ENCODE results near the gene ZFP36.

The ZFP36 gene

GRCh38 chr19:39432677-39433025 lies 26.0 kb downstream of the ZFP36 start:
- no peak for TF ChIP-seq CTCF (conservative IDR thresholded peaks at IDR 0.05; ENCODE audit: low read depth, low read length)
- DNase-seq (ENCODE audit: low read depth): no peak
- H3K4me3 ChIP-seq (ENCODE audit: low read depth, low read length): no peak overlapping the region

GRCh38 chr19:39433480-39434079 lies 26.9 kb downstream of the ZFP36 start:
- peak overlapping the region; percentile 10 for H3K4me3 ChIP-seq (ENCODE audit: low read depth, low read length)
- TF ChIP-seq CTCF (conservative IDR thresholded peaks at IDR 0.05; ENCODE audit: low read depth, low read length): no peak
- no peak for DNase-seq (ENCODE audit: low read depth)

- DNase-seq (ENCODE audit: low read depth): no peak
- H3K4me3 ChIP-seq (ENCODE audit: low read depth, low read length): peak overlapping the region; percentile 99
- no peak for TF ChIP-seq CTCF (conservative IDR thresholded peaks at IDR 0.05; ENCODE audit: low read depth, low read length)
These were observed 27.8 kb downstream of the ZFP36 start for GRCh38 chr19:39434123-39435076.

GRCh38 chr19:39435499-39436349 lies 29.1 kb downstream of the ZFP36 start, which contains the start of gene RPS16:
Gene RPS16, minus strand, starts transcription at chr19:39435949. Its CDS starts 54 bp downstream, at chr19:39435895.
- peak within 1 kb of the TSS; percentile 99 for H3K4me3 ChIP-seq (ENCODE audit: low read depth, low read length)
- peak; percentile 98 for DNase-seq (ENCODE audit: low read depth)
- no peak for TF ChIP-seq CTCF (conservative IDR thresholded peaks at IDR 0.05; ENCODE audit: low read depth, low read length)

- H3K4me3 ChIP-seq (ENCODE audit: low read depth, low read length): peak overlapping the region; percentile 56
- no peak for DNase-seq (ENCODE audit: low read depth)
- TF ChIP-seq CTCF (conservative IDR thresholded peaks at IDR 0.05; ENCODE audit: low read depth, low read length): no peak
These were observed 29.7 kb downstream of the ZFP36 start for GRCh38 chr19:39436350-39436716.

GRCh38 chr19:39438270-39438934 lies 31.8 kb downstream of the ZFP36 start:
- TF ChIP-seq CTCF (conservative IDR thresholded peaks at IDR 0.05; ENCODE audit: low read depth, low read length): no peak
- DNase-seq (ENCODE audit: low read depth): peak; percentile 50

More at GRCh38 chr19:39438270-39438934, 31.8 kb downstream of the ZFP36 start:
- no peak overlapping the region for H3K4me3 ChIP-seq (ENCODE audit: low read depth, low read length)
